Right ventricle myocardium inferior (tissue), 1 donor: ENCODE measurements around the gene CNFN. TPM values are rescaled to one million over a fixed set of nuclear protein-coding genes. Genes with fewer than 3 reads are reported as not detected.

ENCODE experiments used
- microRNA-seq: library from miRNA; unstranded; fragments of <30 nt; microRNA quantifications from one replicate; pipeline ENCODE4 v1.2.0, GENCODE V29; 2020
- total RNA-seq: library from RNA; stranded (reverse); fragmentation: NEBNext Ultra II Directional; extraction: Animal tissue kit (Norgen Biotek cat#: 25700); gene quantifications from one replicate; pipeline ENCODE4 v1.2.1, GENCODE V29; 2021
- donor health status: DM: no; HTN: yes; CAD: no; lungs with severe emphysema.

The CNFN gene
- total RNA-seq, 1 donor from 2014 or later = 0.87 TPM

Small RNA genes lying within 50 kb of the gene (microRNA-seq; reads per million reads assigned to microRNA genes)
- gene MIR8077 = not detected

Other genes starting within 250 kb of the CNFN start
- 16.7 TPM for gene DEDD2, start 172.6 kb downstream of the CNFN start, total RNA-seq
- 6.1 TPM for gene ZNF526, start 170.0 kb downstream of the CNFN start, total RNA-seq
- 36.3 TPM for gene GSK3A, start 147.7 kb downstream of the CNFN start, total RNA-seq
- gene ERF, start 135.2 kb downstream of the CNFN start, total RNA-seq = 44.4 TPM
- gene CIC, start 121.0 kb downstream of the CNFN start, total RNA-seq = 34.6 TPM
- gene PRR19, start 88.2 kb downstream of the CNFN start, total RNA-seq = 0.51 TPM
- 3.7 TPM for gene PAFAH1B3, start 87.7 kb downstream of the CNFN start, total RNA-seq
- 0.16 TPM for gene TMEM145, start 77.0 kb downstream of the CNFN start, total RNA-seq
- gene MEGF8, start 64.7 kb downstream of the CNFN start, total RNA-seq = 32.6 TPM
- gene LIPE, start 37.1 kb upstream of the CNFN start, total RNA-seq = 67.7 TPM
- gene CXCL17, start 52.6 kb upstream of the CNFN start, total RNA-seq = not detected
- 4.3 TPM for gene CEACAM1, start 138.2 kb upstream of the CNFN start, total RNA-seq
- gene CEACAM8, start 204.6 kb upstream of the CNFN start, total RNA-seq = not detected